Suprapubic skin (tissue), 3 donors: Measurements from ENCODE around the gene DHX34.

ENCODE experiments used
- EP300 ChIP-seq: sonication (generic); formaldehyde crosslinking; IDR thresholded peaks from one replicate; pipeline ENCODE4 v1.6.1; 2017; ENCODE audit warnings: antibody characterized with exemption
- TF ChIP-seq, protein P1 (sequence below), 2 donors: fragments of 200-600 bp in 1 of 2; fragments of 450-650 bp in 1 of 2; sonication (generic) in 1 of 2; IDR thresholded peaks; one replicate each; pipeline ENCODE4 v1.5.1; 2016 to 2019; ENCODE audit warnings: antibody characterized with exemption in 2 of 2, mild to moderate bottlenecking in 1 of 2, moderate library complexity in 1 of 2

DNA sequence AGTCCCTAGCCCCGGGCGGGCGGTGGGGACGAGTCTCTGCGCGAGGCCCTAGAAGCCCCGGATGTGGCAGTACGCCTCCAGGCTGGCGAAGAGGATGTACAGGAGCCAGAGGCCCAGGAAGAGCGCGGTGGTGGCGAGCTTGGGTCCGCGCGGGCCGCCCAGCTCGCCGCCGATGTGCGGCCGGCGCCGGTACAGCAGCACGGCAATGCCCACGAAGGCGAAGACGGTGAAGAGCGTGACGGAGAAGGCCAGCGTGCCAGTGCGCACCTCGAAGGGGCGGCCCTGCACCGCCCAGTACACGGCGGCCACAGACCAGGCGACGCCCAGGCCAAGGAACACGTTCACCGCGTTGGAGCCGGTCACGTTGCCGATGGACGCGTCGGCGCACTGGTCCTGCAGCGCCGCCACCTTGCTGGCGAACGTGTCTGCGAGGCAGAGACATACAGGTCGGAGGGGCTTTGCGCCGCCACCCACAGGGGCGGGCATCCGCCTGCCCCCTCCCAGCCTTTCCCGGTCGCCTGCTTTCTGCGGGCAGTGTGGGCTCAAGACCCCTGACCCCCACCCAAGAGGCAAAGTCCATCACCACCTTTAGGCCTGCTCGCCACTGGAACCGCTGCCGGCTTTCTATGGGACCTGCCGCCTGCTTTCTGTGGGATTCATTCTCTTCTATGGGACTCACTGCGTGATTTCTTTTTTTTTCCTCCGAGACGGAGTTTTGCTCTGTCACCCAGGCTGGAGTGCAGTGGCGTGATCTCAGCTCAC, 81.1 kb downstream of the DHX34 start:
- TF ChIP-seq, protein P1, sequence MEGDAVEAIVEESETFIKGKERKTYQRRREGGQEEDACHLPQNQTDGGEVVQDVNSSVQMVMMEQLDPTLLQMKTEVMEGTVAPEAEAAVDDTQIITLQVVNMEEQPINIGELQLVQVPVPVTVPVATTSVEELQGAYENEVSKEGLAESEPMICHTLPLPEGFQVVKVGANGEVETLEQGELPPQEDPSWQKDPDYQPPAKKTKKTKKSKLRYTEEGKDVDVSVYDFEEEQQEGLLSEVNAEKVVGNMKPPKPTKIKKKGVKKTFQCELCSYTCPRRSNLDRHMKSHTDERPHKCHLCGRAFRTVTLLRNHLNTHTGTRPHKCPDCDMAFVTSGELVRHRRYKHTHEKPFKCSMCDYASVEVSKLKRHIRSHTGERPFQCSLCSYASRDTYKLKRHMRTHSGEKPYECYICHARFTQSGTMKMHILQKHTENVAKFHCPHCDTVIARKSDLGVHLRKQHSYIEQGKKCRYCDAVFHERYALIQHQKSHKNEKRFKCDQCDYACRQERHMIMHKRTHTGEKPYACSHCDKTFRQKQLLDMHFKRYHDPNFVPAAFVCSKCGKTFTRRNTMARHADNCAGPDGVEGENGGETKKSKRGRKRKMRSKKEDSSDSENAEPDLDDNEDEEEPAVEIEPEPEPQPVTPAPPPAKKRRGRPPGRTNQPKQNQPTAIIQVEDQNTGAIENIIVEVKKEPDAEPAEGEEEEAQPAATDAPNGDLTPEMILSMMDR (IDR thresholded peaks at IDR 0.05) = peak in 1 of 2 donors; percentile 53
- TF ChIP-seq EP300 = no peak
